ENCODE measurements around the gene RBBP8.

RBBP8 gene

DNA sequence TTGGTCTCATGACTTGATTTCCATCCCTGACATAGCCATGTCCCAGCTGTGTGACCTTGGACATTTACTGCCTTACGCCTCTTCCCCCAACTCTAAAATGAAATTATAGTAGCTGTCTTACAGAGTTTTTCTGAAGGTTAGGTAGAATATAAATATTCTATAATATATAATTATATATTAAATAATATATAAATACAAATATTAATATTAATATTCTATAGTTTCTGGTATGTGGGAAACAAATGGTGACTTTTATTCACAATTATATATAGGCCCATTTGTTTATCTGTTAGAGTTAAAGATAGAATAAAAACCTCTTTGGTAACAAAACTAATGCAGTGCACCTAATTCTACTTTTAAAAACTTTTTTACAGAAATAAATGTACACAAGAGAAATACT, 1.7 kb downstream of the RBBP8 start:
- TF ChIP-seq, protein P1, sequence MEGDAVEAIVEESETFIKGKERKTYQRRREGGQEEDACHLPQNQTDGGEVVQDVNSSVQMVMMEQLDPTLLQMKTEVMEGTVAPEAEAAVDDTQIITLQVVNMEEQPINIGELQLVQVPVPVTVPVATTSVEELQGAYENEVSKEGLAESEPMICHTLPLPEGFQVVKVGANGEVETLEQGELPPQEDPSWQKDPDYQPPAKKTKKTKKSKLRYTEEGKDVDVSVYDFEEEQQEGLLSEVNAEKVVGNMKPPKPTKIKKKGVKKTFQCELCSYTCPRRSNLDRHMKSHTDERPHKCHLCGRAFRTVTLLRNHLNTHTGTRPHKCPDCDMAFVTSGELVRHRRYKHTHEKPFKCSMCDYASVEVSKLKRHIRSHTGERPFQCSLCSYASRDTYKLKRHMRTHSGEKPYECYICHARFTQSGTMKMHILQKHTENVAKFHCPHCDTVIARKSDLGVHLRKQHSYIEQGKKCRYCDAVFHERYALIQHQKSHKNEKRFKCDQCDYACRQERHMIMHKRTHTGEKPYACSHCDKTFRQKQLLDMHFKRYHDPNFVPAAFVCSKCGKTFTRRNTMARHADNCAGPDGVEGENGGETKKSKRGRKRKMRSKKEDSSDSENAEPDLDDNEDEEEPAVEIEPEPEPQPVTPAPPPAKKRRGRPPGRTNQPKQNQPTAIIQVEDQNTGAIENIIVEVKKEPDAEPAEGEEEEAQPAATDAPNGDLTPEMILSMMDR (IDR thresholded peaks at IDR 0.05; ENCODE audit: low read depth, low read length): no peak
- Histone ChIP-seq H3K9me3 (no peaks in the 10 kb centered on the region), H3K27me3 (no peaks in the 10 kb centered on the region), H3K4me1 (no peaks in the 10 kb centered on the region), H3K4me3 (ENCODE audit: low read depth, low read length) (peak overlapping the region; percentile 68), H3K36me3 (no peaks in the 10 kb centered on the region)
- no peak for DNase-seq

- Histone ChIP-seq H3K36me3 (no peaks in the 10 kb centered on the region), H3K4me3 (ENCODE audit: low read depth, low read length) (peak overlapping the region; percentile 27), H3K4me1 (no peaks in the 10 kb centered on the region), H3K9me3 (no peaks in the 10 kb centered on the region), H3K27me3 (no peaks in the 10 kb centered on the region)
- TF ChIP-seq, protein P1 (IDR thresholded peaks at IDR 0.05; ENCODE audit: low read depth, low read length): no peak
- no peak for DNase-seq
Measured at GRCh38 chr18:22935431-22935830, 2.3 kb downstream of the RBBP8 start.

GRCh38 chr18:22936515-22936914, 3.4 kb downstream of the RBBP8 start:
- no peak overlapping the region for H3K4me3 ChIP-seq (ENCODE audit: low read depth, low read length)
- no peaks in the 10 kb centered on the region for H3K27me3 ChIP-seq
- DNase-seq: no peak
- H3K9me3 ChIP-seq: no peaks in the 10 kb centered on the region
- H3K36me3 ChIP-seq: no peaks in the 10 kb centered on the region
- TF ChIP-seq, protein P1 (IDR thresholded peaks at IDR 0.05; ENCODE audit: low read depth, low read length): no peak
- no peaks in the 10 kb centered on the region for H3K4me1 ChIP-seq

- Histone ChIP-seq H3K9me3 (no peaks in the 10 kb centered on the region), H3K4me1 (no peaks in the 10 kb centered on the region), H3K4me3 (ENCODE audit: low read depth, low read length) (no peak overlapping the region), H3K36me3 (no peaks in the 10 kb centered on the region), H3K27me3 (no peaks in the 10 kb centered on the region)
- DNase-seq: no peak
- TF ChIP-seq, protein P1 (IDR thresholded peaks at IDR 0.05; ENCODE audit: low read depth, low read length): no peak
Measured at GRCh38 chr18:22939649-22940048, 6.5 kb downstream of the RBBP8 start.

DNA sequence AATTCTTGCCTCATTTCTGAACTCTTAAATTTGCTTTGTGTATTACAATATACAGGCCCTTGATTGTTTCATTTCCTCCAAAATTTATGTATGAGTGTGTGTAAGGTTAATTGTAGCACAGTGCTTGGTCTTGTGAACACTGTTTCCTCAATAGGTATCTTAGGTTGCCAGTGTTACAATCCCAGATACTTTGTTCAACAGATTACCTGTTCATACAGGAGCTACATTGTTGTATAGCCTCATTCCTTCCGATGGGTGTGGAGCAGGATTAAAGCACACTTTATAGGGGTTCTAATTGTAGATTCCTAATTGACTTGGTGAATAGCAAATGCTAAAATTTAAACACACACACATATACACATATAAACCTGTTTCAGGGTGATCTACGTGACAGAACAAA, 10.7 kb downstream of the RBBP8 start:
- TF ChIP-seq, protein P1 (IDR thresholded peaks at IDR 0.05; ENCODE audit: low read depth, low read length): no peak
- Histone ChIP-seq H3K4me3 (ENCODE audit: low read depth, low read length) (no peak overlapping the region), H3K36me3 (no peaks in the 10 kb centered on the region)

GRCh38 chr18:22946217-22946616, 13.1 kb downstream of the RBBP8 start:
- DNase-seq: no peak
- Histone ChIP-seq H3K36me3 (peaks cover 5% of the 10 kb centered on the region), H3K4me3 (ENCODE audit: low read depth, low read length) (no peak overlapping the region), H3K9me3 (no peaks in the 10 kb centered on the region), H3K4me1 (no peaks in the 10 kb centered on the region), H3K27me3 (no peaks in the 10 kb centered on the region)
- TF ChIP-seq, protein P1 (IDR thresholded peaks at IDR 0.05; ENCODE audit: low read depth, low read length): no peak

More for the DNA sequence above, 10.7 kb downstream of the RBBP8 start:
- no peak for DNase-seq
- no peaks in the 10 kb centered on the region for H3K27me3 ChIP-seq
- no peaks in the 10 kb centered on the region for H3K9me3 ChIP-seq
- no peaks in the 10 kb centered on the region for H3K4me1 ChIP-seq

Data from BE2C (cell line).